Testis (tissue), 3 donors: ENCODE results near the gene SPATA4. TPM values are rescaled to one million over a fixed set of nuclear protein-coding genes. Genes with fewer than 3 reads are reported as not detected.

Experiments
- DNase-seq: peaks from one replicate; pipeline ENCODE4 v3.0.0-alpha.2; 2019
- H3K27ac ChIP-seq, 2 donors: fragments of 200-600 bp; sonication (generic); one replicate each; pipeline ENCODE4 v1.5.1; 2019
- H3K27me3 ChIP-seq: fragments of 200-600 bp; sonication (generic); one replicate; pipeline ENCODE4 v1.5.1; 2019
- H3K36me3 ChIP-seq: fragments of 200-600 bp; sonication (generic); one replicate; pipeline ENCODE4 v1.5.1; 2017; ENCODE audit warnings: low read depth; ENCODE audit errors: missing control alignments
- H3K4me1 ChIP-seq: fragments of 200-600 bp; sonication (generic); one replicate; pipeline ENCODE4 v1.5.1; 2019
- H3K4me3 ChIP-seq, 2 donors: fragments of 200-600 bp; sonication (generic); one replicate each; pipeline ENCODE4 v1.5.1; 2017 to 2019
- H3K9me3 ChIP-seq: fragments of 200-600 bp; sonication (generic); one replicate; pipeline ENCODE4 v1.5.1; 2017
- CTCF ChIP-seq, 3 experiments: fragments of 450-650 bp in 2 of 3; fragments of 200-600 bp in 1 of 3; sonication (generic) in 1 of 3; IDR thresholded peaks; one replicate each; pipeline ENCODE4 v1.5.1; 2016 to 2019; ENCODE audit warnings: antibody characterized with exemption in 3 of 3, mild to moderate bottlenecking in 2 of 3, moderate library complexity in 1 of 3
- POLR2A ChIP-seq: fragments of 450-650 bp; IDR thresholded peaks from one replicate; pipeline ENCODE4 v1.6.1; 2017; ENCODE audit warnings: antibody characterized with exemption, mild to moderate bottlenecking, moderate library complexity
- WGBS, 2 donors: methylation state at CpG; one replicate each; pipeline ENCODE4 v1.1.5; 2018; 5-methylcytosine and 5-hydroxymethylcytosine counted together
- intact Hi-C: fragments of 100-400 bp; cut with DNase I; formaldehyde crosslinking; loops from one replicate; pipeline ENCODE4 v1.15.1; 2023; ENCODE audit warnings: low total_unique reads
- polyA plus RNA-seq: library from polyadenylated mRNA; stranded (reverse); fragments of 350-450 nt; fragmentation: Illumina TruSeq; extraction: RNeasy Lipid Tissue Mini Kit (QIAGEN cat#74804); gene quantifications from one replicate; pipeline ENCODE4 v1.2.3, GENCODE V29; 2014; ENCODE audit warnings: low read depth, low replicate concordance; ENCODE audit not compliant: insufficient read depth
- total RNA-seq, 2 donors: library from RNA; depleted of rRNA; stranded (reverse); fragments of >200 nt; gene quantifications; one replicate each; pipeline ENCODE4 v1.2.3, GENCODE V29; 2016

Gene SPATA4
- total and polyA plus RNA-seq, 3 donors from 2014 or later, result 61.5 to 340 (median 88.7) TPM

- intact Hi-C loops, result no loop called here
- H3K4me1 ChIP-seq, result no peaks in the 10 kb centered on the region
- no peaks in the 10 kb centered on the region for H3K27me3 ChIP-seq
- no peak overlapping the region for H3K27ac ChIP-seq
- H3K36me3 ChIP-seq, result no peaks in the 10 kb centered on the region
- no peak overlapping the region for H3K4me3 ChIP-seq
- no peaks in the 10 kb centered on the region for H3K9me3 ChIP-seq
- TF ChIP-seq CTCF (IDR thresholded peaks at IDR 0.05) (peak in 1 of 3 experiments; percentile 16), POLR2A (no peak)
- DNase-seq, result no peak
Measured at GRCh38 chr4:176150356-176150682, 45.1 kb downstream of the SPATA4 start.

- no peaks in the 10 kb centered on the region for H3K9me3 ChIP-seq
- H3K4me1 ChIP-seq, result no peaks in the 10 kb centered on the region
- no peak overlapping the region for H3K4me3 ChIP-seq
- H3K27ac ChIP-seq, result no peak overlapping the region
- no peaks in the 10 kb centered on the region for H3K36me3 ChIP-seq
- no peaks in the 10 kb centered on the region for H3K27me3 ChIP-seq
- TF ChIP-seq CTCF (IDR thresholded peaks at IDR 0.05), result no peak
- TF ChIP-seq POLR2A, result no peak
- no peak for DNase-seq
- intact Hi-C loops, result no loop called here
- 81 to 85% methylated on average over 3 of the region's 3 CpGs for WGBS, 2 donors
Measured at GRCh38 chr4:176149680-176150355, 45.6 kb downstream of the SPATA4 start.

- Histone ChIP-seq H3K4me1 (no peaks in the 10 kb centered on the region), H3K36me3 (no peaks in the 10 kb centered on the region), H3K9me3 (no peaks in the 10 kb centered on the region), H3K27me3 (no peaks in the 10 kb centered on the region), H3K4me3 (no peak overlapping the region), H3K27ac (no peak overlapping the region)
- no peak for DNase-seq
- TF ChIP-seq CTCF (IDR thresholded peaks at IDR 0.05) (no peak), POLR2A (no peak)
- intact Hi-C loops, result no loop called here
- 87 to 94% methylated on average over 2 of the region's 2 CpGs for WGBS, 2 donors
Measured at GRCh38 chr4:176142253-176142652, 53.1 kb downstream of the SPATA4 start.

GRCh38 chr4:176139518-176139917 is 55.9 kb downstream of the SPATA4 start:
- no peaks in the 10 kb centered on the region for H3K27me3 ChIP-seq
- DNase-seq, result no peak

More at GRCh38 chr4:176139518-176139917, 55.9 kb downstream of the SPATA4 start:
- no peak for TF ChIP-seq CTCF (IDR thresholded peaks at IDR 0.05)
- no peak for TF ChIP-seq POLR2A
- Histone ChIP-seq H3K4me1 (no peaks in the 10 kb centered on the region), H3K4me3 (no peak overlapping the region), H3K9me3 (no peaks in the 10 kb centered on the region), H3K27ac (no peak overlapping the region), H3K36me3 (no peaks in the 10 kb centered on the region)
- intact Hi-C loops, result no loop called here
